ENCODE measurements around the gene ELK3.
A peak's percentile ranks its signal among the peaks of the same experiment; 100 is the strongest.

Gene ELK3

DNA sequence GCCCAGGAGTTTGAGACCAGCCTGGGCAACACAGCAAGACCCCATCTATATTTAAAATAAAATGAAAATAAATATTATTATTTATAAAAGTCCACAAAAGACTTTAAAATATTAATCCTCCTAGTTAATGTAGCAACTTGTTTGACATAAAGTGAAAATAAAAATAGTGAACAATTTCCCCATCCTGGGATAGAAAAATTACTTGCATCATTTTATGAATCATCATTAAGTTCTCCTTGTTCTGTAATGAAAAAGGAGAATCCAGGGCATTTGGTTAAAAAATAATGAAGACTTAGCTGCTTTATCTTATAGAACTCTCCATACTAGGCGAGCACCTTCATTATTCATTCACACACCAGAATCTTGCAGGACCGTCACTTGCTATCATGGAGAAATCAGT is 66.1 kb downstream of the ELK3 start:
- DNase-seq, result no peak

DNA sequence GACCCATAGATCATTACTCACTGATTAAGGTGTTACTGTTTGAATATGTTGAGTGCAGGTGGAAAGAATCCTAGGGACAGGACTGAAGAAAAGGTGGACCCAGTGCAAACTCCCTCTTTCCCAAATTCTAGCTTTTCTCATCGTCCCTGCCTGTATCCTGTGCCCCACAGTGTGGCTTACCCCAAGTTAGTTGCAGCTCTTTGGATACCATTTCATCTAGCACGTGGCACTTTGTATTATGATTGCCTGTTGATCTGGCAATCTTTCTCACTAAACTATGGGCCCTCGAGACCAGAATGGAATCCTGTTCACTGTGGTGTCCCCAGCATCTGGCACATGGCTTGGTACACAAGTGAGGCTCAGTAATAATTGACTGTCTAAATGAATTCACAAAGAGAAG is 66.5 kb downstream of the ELK3 start:
- no peak for DNase-seq

DNA sequence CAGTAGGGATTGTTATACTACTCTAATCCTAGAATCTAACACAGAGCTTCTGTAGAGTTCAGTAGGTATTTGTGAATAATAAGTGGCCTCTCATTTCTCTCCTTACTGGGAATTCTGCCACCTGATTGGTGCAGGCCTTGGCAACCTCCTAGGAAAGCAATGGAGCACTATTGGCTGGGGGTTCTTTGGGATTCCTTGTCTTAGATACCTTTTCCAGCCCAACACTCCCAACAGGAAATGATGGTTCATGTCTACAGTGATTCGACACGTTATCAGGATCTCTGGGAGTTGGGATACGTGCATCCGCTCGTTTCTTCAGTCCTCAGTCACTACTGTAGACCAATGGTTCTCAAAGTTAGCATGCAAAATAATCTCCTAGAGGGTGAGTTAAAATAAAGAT is 67.4 kb downstream of the ELK3 start:
- no peak for DNase-seq

DNA sequence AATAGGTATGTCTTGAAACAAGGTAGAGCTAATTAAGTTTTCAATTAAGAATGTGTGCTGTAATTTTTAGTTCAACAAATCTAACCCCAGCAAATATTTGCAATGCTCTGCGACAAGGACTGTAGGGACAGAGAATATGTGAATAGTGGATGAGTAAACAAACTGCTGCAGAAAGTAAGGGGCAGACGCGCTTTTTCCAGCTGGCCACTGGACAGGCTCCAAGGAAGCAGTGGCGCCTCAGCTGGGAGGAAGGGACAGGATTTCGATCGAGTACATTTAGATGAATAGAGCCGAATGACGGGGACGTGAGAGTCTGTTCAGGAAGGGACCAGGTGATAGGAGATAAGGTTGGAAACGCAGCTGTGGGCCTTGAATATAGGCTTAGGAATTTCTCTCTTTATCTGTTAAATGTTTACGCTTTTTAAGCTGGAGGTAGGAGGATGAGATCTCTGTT is 69.3 kb downstream of the ELK3 start:
- no peak for DNase-seq

DNA sequence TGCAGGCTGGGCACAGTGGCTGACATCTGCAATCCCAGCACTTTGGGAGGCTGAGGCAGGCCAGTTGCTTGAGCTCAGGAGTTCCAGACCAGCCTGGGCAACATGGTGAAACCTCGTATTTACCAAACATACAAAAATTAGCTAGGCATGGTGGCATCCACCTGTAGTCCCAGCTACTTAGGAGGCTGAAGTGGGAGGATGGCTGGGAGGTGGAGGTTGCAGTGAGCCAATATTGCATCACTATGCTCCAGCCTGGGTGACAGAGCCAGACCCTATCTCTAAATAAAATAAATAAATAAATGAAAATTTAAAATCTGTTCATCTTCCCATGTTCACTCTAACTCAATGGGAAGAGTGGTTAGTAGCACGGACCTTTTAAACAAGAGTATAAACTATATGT is 71.2 kb downstream of the ELK3 start:
- no peak for DNase-seq

DNA sequence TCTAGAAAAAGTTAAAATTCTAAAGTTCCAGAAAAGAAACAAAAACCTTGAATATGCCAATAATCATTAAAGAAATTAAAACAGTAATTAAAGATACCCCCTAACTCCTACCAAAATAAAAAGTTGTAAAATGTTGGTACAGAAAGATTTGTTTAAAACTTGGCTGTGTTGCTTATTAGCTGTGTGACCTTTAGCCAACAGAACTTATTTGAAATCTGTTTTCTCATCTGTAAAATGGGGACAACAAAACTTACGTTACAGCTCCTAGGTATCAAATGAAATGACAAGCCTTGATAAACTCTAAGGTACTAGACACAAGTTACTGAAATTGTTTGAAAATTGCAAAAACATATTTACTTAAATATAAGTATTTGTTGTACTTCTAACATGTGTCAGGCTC is 71.7 kb downstream of the ELK3 start:
- no peak for DNase-seq

DNA sequence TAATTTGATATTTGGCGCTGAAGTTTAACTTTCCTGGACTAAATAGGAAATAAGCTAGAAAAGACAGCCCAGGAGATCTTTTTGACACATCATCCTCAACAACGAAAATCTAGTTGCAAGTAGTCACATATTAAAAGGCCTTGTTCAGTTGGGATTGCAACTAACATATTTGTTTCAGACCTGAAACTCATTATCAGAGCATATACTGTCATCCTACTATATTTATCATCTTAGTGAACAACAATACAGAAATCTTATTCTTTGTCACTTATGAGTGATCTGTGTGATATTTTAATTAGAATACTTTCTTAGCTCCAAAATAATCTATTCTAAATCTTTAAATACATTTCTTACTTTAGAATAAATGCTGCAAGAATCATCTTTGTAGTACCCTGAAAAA is 72.1 kb downstream of the ELK3 start:
- DNase-seq, result no peak

DNA sequence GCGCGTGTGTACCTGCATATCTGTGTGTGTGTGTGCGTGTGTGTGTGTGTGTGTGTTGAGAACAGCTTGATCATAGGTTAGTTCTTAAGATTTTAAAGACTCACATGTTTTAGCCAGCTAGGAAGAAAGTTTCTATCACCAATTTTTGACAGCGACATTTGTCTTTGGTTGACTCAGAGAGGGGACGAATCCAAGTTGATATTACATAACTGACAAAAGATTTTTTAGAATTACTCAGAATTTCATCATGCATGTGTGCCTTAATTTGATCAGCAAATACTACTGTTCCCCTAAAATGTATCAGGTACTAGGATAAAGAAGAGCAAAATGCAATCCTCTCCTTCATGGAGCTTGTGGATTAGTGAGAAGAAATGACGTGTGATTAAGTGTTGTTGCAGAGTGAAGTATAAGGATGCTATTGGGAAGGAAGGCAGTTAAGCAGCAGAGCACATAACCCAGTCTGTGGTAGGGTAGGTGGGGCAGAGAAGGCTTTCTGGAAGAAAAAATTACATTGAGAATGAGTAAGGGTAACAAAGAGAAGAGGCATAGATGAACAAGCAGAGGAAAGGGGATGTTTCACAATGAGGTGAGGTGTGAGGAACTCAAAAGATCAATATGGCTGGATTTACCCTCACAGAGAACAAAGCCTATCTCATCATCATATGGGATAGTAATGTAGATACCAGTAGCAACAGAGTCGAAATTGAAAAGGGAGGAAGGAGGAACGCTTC is 77.5 kb downstream of the ELK3 start:
- no peak for DNase-seq

DNA sequence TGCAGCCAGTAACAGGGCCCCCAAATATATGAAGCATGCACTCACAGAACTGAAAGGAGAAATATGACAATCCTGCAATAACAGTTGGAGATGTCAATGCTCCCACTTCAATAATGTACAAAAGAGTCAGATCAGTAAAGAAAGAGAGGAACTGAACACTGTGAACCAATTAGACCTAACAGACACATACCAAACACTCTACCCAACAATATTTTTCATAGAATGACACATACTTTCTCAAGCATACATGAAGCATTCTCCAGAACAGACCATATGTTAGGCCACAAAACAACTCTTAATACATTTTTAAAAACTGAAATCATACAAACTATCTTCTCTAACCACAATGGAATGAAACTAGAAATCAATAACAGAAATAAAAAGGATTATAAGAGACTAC is 80.2 kb downstream of the ELK3 start:
- DNase-seq, result peak; percentile 3

DNA sequence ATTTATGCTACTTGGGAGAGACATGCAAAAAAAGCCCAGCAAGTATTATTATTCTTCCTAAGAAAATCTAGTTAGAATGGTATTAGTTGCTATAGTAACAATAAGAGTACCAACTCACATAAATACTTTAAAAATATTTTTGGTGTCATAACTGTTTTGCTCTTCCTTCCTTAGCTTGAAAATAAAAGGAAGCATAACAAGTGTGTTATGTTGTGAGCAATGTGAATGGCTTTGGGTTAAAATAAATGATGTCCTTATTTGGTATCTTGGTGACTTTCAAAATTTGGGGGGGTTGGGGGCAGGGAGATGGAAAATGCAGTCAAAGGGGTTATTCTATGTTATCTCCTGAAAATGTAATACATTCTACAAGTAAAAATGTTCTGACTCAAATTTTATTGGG is 91.0 kb downstream of the ELK3 start:
- no peak for DNase-seq

DNA sequence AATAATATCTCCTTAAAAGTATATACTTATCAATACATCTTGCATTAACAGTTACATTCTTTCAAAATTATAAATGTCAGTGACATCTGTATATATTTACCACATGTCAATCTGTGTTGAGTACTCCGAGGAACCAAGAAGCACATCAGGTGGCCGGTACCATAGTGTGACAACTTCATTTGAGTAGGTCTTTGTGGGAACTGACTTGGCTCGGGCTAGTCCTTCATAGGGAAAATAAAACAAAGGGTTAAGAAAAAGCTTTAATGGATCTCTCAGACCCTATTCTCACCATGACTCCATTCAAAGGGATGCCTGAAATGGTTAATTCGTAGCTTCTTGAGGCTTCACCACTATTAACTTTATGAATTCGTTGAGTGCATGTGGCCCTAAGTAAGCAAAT is 94.9 kb downstream of the ELK3 start:
- no peak for DNase-seq

DNA sequence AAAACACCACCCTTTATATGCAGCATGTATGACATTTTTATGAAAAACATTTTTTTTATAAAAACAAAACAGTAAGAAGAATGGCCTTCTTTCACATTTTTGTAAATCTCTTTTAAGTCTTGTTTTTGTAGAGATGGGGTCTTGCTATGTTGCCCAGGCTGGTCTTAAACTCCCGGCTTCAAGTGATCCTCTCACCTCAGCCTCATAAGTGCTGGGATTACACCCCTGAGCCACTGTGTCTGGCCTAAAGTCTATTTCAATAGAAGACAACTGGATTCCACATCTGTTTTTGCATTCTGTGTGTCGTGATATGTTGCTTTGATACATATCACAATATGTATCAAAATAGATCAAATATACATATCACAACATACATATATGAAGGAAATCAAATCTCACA is 98.9 kb downstream of the ELK3 start:
- DNase-seq, result no peak

DNA sequence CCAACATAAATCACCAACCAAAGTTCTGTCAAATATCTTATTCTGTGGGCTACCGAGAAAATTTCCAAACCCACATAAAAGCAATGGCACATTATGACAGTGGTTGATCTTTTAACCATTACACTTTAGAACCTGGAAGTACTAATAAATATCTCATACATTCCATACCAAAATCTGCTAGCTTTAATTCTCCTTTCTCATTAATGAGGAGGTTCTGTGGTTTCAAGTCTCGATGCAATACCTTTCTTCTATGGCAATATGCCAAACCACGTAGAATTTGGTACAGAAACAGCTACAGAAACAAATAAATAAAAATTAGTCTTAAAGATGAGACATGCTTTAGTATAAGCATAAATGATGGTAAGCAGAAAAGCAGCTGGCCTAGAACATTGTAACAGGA is 100.7 kb downstream of the ELK3 start:
- no peak for DNase-seq

DNA sequence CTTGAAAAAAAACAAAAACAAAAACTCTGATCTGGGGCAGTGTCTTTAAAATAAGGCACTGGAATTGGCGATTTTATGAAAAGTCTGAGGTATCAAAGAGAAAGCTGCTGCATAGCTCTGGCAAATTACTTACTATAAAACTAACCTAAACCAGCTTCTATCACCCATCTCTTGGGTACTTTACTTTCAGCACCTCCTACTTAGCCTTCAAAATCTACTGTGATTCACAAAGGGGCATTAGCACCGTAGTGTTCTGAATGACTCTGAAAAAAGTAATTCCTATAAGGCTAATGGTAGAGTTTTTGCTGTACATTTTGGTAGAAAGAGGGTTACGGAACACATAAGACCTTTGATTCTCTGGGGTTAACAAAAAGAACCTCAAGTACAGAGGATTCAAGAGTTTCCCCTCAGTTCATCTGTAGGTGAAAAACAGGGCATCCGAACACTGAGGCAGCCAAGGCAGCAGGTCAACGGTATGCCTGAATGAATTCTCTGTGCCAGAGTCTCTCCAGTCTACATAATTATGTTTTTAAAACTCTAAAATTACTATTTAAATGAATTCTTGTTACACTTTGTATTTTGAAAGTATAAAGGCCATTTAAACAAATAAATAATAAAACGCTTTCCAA is 101.5 kb downstream of the ELK3 start:
- no peak for DNase-seq

DNA sequence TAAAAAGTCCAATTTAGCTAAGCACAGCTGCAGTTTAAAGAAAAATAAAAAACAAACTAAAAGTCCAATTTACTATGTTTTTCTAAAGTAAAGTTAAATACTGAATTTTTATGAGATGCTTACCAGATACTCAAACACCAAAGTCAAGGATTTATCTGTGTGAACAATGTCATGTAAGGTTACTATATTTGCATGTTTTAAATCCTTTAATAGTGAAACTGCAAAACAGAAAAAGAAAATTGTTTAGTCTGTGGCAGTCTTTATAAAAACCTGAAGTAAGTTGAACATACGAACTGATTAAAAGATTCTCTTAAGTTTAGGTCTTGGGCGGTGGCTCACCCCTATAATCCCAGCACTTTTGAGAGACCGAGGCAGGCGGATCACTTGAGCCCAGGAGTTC is 103.3 kb downstream of the ELK3 start:
- DNase-seq, result no peak

DNA sequence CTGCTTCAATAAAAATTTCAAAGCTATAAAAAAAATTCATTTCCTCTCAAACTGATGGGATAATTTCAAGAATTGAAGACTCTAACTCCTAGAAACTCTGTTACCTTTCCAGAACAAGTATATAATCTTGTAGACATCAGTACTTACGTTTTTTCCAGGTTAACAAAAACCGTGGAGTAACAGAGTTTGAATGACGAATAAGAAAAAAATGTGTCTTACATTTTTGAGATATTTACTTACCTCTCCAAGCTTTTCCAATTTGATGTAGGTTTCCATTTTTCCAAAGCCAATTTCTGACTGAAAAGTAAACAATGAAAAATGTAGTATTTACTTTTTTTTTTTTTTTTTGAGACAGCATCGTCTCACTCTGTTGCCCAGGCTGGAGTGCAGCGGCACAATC is 105.9 kb downstream of the ELK3 start:
- DNase-seq, result no peak

DNA sequence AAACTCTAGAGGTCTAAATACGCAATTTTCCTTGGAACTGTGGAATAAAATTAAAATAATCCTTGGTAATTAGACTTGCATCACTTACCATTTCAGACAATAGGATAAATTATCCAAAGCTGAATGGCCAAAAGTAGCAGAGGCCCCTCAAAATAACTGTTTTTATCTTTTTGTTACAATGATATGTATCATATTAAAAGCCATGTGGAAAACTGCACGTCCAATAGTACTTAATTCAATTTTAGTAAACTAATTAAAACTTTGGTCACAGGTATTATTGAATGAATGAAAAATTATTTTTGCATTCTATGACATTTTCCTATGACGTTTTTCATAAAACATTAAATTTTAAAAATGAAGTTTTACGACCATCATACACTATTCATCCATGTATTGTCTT is 107.6 kb downstream of the ELK3 start:
- DNase-seq, result no peak

DNA sequence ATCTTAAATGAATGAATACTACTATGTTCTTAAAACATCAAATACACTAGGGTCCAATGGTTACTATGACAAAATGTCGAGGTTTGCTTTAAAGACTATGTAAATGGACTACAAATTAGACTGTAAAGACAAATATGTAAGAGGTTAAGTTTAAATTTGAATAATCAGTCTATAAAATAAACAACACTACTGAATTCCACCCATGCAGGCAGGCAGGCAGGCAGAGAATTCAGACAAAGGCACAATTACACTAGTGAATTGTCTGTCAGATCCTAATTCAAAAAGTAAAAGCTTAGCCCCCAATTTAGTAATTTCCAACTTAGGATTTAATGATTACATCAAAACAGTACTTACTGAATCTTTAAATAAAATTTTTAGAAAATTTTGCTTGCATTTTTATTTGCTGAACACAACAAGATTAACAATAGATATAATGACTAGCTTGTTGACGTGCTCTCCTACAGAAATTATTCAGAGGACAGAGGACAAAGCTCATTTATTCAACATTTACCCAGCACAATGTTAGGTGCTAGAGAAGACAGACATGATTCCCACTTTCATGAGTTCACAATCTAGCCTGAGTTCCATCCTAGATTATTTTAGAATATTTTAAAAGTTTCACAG is 108.6 kb downstream of the ELK3 start:
- DNase-seq, result no peak

DNA sequence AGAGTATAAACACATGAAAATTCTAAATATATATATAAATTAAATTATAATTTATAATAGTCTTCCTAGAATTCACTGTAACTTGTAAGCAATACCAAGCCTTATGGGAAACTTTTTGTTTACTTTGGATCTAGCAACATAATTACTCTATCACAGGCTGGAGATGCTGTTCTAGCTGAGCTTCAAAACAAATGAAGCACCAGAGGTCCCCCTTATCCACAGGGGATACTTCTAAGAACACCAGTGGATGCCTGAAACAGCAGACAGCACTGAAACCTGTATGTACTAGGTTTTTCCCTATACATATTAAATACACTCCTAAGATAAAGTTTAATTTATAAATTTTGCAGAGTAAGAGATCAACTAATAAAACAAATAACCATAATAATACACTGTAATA is 109.5 kb downstream of the ELK3 start:
- DNase-seq, result no peak

DNA sequence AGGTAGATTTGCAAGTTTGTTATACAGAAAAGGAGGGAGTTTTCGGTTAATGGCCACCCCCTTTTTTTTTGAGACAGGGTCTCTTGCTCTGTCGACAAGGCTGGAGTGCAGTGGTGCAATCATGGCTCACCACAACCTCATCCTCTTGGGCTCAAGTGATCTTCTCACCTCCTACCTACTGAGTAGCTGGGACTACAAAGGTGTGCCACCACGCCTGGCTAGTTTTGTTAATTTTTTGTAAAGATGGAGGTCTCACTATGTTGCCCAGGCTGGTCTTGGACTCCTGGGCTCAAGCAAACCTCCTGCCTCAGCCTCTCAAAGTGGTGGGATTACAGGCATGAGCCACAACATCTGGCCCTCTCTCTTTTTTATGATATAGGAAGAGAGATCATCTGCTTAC is 111.5 kb downstream of the ELK3 start:
- no peak for DNase-seq

DNA sequence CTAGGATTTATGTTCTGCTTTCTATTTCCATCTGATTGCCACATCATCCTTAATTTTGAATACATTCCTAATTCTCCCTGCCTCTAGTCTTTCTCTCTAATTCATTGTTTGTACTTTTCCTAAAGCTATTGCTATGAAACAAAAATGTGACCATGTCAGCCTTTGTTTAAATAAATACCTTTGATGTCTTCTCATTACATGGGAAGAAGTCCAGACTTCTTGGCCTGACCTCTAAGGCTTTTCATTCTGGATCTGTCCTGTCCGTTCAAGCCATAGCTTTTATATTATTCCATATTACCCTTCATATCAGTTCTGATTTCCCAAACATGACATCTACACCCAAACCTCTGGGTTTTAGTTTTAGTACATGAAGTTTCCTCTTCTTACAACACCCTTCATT is 114.7 kb downstream of the ELK3 start:
- DNase-seq, result no peak

DNA sequence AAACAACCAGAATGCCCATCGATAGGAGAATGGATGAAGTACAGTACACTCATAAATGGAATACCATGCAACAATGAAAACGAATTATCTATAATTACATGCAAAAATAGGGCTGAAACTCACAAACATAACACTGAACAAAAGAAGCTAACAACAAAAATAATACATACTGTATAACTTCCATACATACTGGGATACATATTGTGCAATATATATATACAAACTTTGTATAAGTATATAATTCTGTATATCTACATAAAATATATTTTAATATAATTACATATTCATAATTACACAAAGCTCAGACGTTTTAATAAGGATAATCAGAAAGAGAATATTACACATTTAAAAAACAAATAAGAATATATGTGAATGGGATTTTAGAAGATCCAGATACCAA is 115.9 kb downstream of the ELK3 start:
- DNase-seq, result no peak

DNA sequence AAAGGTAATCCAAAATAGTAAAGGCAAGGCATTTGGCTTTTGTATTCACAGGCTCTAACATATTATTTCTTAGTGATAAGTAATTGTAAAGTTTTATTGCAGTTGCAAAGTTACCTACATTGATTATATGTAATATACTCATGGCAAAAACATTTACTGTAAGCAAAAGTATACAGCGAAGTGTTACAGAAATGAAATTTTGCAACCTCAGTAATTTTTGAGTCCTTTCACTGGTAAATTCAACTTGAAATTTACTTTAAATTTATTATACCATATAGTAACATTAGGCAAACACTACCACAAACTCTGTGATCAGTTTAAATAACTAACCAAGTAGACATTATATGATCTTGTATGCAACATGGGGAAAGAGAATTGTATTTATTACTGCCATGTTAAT is 117.0 kb downstream of the ELK3 start:
- no peak for DNase-seq

DNA sequence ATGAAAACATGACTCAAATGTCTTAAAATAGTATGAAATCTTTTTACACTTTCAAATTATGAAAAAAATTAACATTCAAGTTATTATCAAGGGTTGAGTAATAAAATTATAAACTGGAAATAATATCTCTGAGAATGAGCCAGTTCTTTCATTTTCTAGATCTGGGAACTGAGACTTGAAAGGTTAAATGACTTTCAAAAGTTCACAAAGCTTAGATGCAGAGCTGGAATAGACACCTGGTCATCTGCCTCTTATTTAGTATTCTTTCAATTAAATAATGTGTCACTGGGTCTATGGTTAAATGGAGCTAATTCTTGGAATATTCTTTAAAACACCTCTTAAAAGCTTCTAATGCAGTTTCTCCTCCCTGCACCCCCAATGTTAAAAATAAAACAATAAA is 119.4 kb downstream of the ELK3 start:
- no peak for DNase-seq

DNA sequence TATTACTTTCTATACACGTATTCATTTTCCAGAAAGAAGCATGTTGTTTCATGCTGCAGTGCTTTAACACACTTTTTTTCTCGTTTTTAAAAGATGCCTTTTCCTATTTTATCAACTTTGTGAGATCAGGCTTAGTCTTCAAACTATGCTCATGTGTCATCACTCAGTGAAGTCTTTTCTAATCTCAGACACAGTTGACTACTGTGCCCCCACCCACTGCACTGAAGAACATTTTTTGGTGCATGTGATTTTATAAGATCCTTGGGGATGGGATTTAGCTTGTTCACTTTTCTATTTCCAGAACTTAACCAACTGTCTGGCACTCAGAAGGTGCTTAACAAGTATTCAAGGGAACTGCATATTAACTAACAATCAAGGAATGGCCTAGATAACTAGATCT is 120.5 kb downstream of the ELK3 start:
- no peak for DNase-seq

All from MV-4-11 (cell line).